ENCODE results near the gene SLFN12L.

Gene SLFN12L

GRCh38 chr17:35453171-35453570 lies 84.3 kb downstream of the SLFN12L start:
- no peak for DNase-seq
- in situ Hi-C loops (cut with MboI; ENCODE audit: low pct_unique_long_range_greater_than_20kb, low sequenced_read_pairs) = no loop called here

- in situ Hi-C loops (cut with MboI; ENCODE audit: low pct_unique_long_range_greater_than_20kb, low sequenced_read_pairs) = no loop called here
- no peak for DNase-seq
Measured at GRCh38 chr17:35449371-35449931, 88.0 kb downstream of the SLFN12L start.

GRCh38 chr17:35448899-35449227 lies 88.6 kb downstream of the SLFN12L start:
- in situ Hi-C loops (cut with MboI; ENCODE audit: low pct_unique_long_range_greater_than_20kb, low sequenced_read_pairs) = no loop called here

DNA sequence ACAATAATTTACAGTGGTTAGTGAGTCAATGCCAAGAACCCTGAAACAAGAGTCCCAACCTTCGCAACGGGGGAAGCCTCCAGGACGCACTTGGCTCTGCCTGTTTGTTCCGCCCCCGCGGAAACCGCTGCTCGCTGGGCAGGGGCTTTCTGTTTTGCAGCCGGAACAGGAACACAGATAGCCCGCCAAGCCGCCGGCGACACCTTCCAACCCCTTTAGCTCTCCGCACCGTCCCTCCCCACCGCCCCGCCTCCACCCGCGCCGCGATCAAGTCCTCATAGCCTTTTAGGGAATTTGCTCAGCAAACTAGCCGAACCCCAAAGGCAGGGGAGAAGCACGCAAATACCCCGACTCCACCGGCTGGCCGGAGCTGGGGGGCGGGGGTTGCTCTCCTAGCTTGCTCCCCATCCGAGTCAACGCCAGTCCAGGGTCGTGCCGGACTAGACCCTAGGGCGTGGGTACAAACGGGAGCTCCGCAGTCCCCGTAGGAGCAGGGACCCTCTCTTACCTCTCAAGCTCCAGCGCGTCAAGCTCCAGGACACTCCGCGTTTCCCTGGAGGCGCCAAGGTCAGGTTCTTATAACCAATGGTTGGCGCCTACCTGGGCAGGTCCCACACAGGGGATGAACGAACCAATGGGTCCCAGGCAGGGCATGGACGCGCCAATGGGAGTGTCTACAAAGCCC lies 89.1 kb downstream of the SLFN12L start, which contains the start of gene SLFN13:
Gene SLFN13 (minus strand): TSS at position 553 of the 685 bp plus-strand sequence. CDS start 3,086 bp downstream, outside the sequence.
- in situ Hi-C loops (cut with MboI; ENCODE audit: low pct_unique_long_range_greater_than_20kb, low sequenced_read_pairs) = no loop called here

More at GRCh38 chr17:35448899-35449227, 88.6 kb downstream of the SLFN12L start:
- DNase-seq = no peak

DNA sequence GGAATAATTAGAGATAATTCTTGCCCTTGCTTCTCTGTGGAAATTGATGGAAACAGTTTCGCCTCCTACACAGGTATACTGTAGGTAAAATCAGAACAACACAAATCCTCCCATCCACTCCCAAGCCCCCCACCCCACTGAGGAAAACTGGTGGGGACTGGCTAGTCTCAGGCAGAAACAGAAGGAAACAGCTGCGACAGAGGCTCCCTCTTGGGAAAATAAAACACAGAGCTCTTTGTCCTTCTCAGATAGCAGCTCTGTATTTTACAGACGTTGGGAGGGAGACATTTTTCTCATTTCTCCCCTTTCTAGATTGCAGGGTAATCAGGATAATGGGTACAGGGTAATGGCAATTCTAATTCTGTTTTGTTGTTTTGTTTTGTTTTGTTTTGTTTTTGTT lies 90.0 kb downstream of the SLFN12L start:
- in situ Hi-C loops (cut with MboI; ENCODE audit: low pct_unique_long_range_greater_than_20kb, low sequenced_read_pairs) = no loop called here
- no peak for DNase-seq

More for the DNA sequence above, 89.1 kb downstream of the SLFN12L start, which contains the start of gene SLFN13:
- DNase-seq = peak; percentile 94

- in situ Hi-C loops (cut with MboI; ENCODE audit: low pct_unique_long_range_greater_than_20kb, low sequenced_read_pairs) = no loop called here
- no peak for DNase-seq
Measured at GRCh38 chr17:35438433-35438832, 99.0 kb downstream of the SLFN12L start.

- in situ Hi-C loops (cut with MboI; ENCODE audit: low pct_unique_long_range_greater_than_20kb, low sequenced_read_pairs) = no loop called here
- DNase-seq = peak; percentile 31
Measured at GRCh38 chr17:35433075-35433894, 104.2 kb downstream of the SLFN12L start.

DNA sequence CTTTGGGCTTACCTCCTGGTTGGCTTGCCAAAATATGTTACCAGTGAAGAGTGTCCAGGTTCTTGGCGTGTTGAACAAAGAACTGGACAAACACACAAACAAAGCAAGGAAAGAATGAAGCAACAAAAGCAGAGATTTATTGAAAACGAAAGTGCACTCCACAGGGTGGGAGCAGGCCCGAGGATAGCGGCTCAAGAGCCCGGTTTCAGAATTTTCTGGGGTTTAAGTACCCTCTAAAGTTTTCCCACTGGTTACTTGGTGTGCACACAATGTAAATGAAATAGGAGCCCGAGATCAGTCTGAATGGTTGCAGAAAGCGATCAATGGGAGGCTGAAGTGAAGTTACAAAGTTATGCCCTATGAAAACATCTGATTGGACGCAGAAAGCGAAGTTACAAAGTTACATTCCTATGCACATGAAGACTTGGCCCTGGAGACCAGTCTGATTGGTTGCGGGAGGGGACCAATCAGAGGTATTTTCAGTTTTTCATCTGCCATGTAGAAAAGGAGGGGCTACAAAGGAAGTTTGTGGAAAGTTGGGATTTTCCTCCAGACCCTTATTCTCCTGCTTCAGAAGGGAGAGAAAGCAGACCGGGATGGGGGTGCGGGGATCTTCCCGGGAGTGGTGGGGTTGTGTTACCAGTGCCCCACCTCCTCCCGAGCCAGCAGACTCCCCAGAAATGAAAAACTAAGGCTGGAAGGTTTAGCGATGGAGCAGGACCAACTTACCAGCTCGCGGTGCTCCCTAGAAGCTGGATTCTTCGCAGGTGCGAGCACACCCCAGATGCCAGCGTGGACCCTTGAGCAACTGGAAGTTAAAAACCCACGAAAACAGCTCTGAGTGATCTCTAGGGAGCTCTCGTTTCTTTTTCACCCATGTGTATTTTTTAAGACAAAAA lies 105.1 kb downstream of the SLFN12L start, which contains the start of gene SLFN12:
Gene SLFN12 (minus strand): TSS at position 325 of the 899 bp plus-strand sequence. CDS start 9,472 bp downstream, outside the sequence.
- no peak for DNase-seq
- in situ Hi-C loops (cut with MboI; ENCODE audit: low pct_unique_long_range_greater_than_20kb, low sequenced_read_pairs) = no loop called here

DNA sequence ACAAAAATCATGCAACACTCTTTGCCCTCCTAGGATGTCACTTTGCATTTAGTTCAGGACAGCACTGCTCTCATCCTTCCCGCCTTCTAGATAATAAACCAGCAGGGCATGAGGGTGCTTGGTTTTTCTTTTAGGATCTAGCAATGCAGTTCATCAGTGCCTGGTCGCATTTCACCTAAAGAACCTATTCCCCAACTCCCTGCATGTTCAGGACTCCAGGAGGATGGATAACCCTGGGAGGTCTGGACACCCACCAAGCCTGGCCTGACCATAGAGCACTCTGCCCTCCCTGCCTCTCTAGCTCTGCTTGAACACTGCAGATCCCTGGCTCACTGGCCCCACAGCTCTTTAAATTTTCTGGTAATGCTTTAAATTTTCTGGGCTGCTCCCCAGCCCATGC lies 107.8 kb downstream of the SLFN12L start:
- in situ Hi-C loops (cut with MboI; ENCODE audit: low pct_unique_long_range_greater_than_20kb, low sequenced_read_pairs) = no loop called here
- DNase-seq = no peak

DNA sequence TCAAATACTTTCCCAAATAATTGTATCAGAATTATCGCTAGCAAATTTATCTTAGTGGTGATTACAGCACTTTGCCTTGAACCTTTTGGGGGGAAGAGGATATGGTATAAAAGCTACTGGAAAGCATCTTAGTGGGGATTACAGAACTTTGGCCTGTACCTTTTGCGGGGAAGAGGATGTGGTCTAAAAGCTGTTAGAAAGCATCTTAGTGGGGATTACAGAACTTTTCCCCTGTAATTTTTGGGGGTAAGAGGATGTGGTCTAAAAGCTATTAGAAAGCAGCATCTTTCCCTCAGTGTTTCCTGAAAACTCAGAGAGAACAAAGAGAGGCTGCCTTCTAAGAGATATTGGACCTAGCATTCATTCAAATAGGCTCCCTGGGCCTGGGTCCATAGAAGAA lies 109.2 kb downstream of the SLFN12L start:
- in situ Hi-C loops (cut with MboI; ENCODE audit: low pct_unique_long_range_greater_than_20kb, low sequenced_read_pairs) = no loop called here
- peak; percentile 7 for DNase-seq

- in situ Hi-C loops (cut with MboI; ENCODE audit: low pct_unique_long_range_greater_than_20kb, low sequenced_read_pairs) = no loop called here
Measured at GRCh38 chr17:35423761-35424160, 113.7 kb downstream of the SLFN12L start.

More at GRCh38 chr17:35423761-35424160, 113.7 kb downstream of the SLFN12L start:
- no peak for DNase-seq

Measured in KBM-7 (cell line).